ENCODE measurements around the gene ICE2.

- TF ChIP-seq CTCF (conservative IDR thresholded peaks at IDR 0.05; ENCODE audit: low read length) (no peak), EZH2phosphoT487 (IDR thresholded peaks at IDR 0.05; ENCODE audit: borderline replicate concordance) (no peak)
These were observed 30.5 kb upstream of the ICE2 start for GRCh38 chr15:60509470-60509869.

Data from Loucy (cell line).